Smooth muscle cell (in vitro differentiated cells): ENCODE results near the gene SLC39A2. TPM values are rescaled to one million over a fixed set of nuclear protein-coding genes. Genes with fewer than 3 reads are reported as not detected.

Source experiments
- DNase-seq: peaks from one replicate; lab custom pipeline; 2025; ENCODE audit not compliant: unreplicated experiment; lab: John Stamatoyannopoulos, UW
- H2AFZ ChIP-seq: fragments of 200-600 bp; sonication (generic); 2 replicates; pipeline ENCODE4 v1.6.0; 2016; ENCODE audit warnings: antibody characterized with exemption, low read depth, mild to moderate bottlenecking
- H3F3A ChIP-seq: fragments of 200-600 bp; sonication (generic); 2 replicates; pipeline ENCODE4 v1.6.0; 2017; ENCODE audit warnings: antibody characterized with exemption, low read depth
- H3K27ac ChIP-seq: fragments of 200-600 bp; sonication (generic); 2 replicates; pipeline ENCODE4 v1.5.1; 2016; ENCODE audit warnings: low read depth, mild to moderate bottlenecking
- H3K27me3 ChIP-seq: fragments of 200-600 bp; sonication (generic); 2 replicates; pipeline ENCODE4 v1.6.1; 2016; ENCODE audit warnings: low read depth, mild to moderate bottlenecking
- H3K36me3 ChIP-seq: fragments of 200-600 bp; sonication (generic); 2 replicates; pipeline ENCODE4 v1.5.1; 2016; ENCODE audit warnings: low read depth
- H3K4me1 ChIP-seq: fragments of 200-600 bp; sonication (generic); 2 replicates; pipeline ENCODE4 v1.5.1; 2016; ENCODE audit warnings: low read depth
- H3K4me2 ChIP-seq: fragments of 200-600 bp; sonication (generic); 2 replicates; pipeline ENCODE4 v1.6.0; 2016; ENCODE audit warnings: mild to moderate bottlenecking
- H3K4me3 ChIP-seq: fragments of 200-600 bp; sonication (generic); 2 replicates; pipeline ENCODE4 v1.5.1; 2016; ENCODE audit warnings: mild to moderate bottlenecking
- H3K79me2 ChIP-seq: fragments of 200-600 bp; sonication (generic); 2 replicates; pipeline ENCODE4 v1.6.0; 2016; ENCODE audit warnings: low read depth, mild to moderate bottlenecking
- H3K9ac ChIP-seq: fragments of 200-600 bp; sonication (generic); 2 replicates; pipeline ENCODE4 v1.6.0; 2016; ENCODE audit warnings: low read depth
- H3K9me3 ChIP-seq: fragments of 200-600 bp; sonication (generic); replicated peaks from 2 replicates; pipeline ENCODE4 v1.5.1; 2016; ENCODE audit warnings: low read depth
- H4K20me1 ChIP-seq: fragments of 200-600 bp; sonication (generic); 2 replicates; pipeline ENCODE4 v1.6.0; 2016; ENCODE audit warnings: low read depth
- CTCF ChIP-seq: fragments of 200-600 bp; sonication (generic); IDR thresholded peaks from 2 replicates; pipeline ENCODE4 v1.5.1; 2017; ENCODE audit warnings: borderline replicate concordance, mild to moderate bottlenecking, antibody characterized with exemption; ENCODE audit not compliant: insufficient read depth, poor library complexity, severe bottlenecking
- WGBS: methylation state at CpG from one replicate; pipeline ENCODE4 v1.1.7; 2016; ENCODE audit warnings: low lambda C conversion rate; 5-methylcytosine and 5-hydroxymethylcytosine counted together
- polyA plus RNA-seq: library from polyadenylated mRNA; unstranded; fragments of >200 nt; fragmentation: Nextera tagmentation; extraction: Ambion mirVana; gene quantifications from 2 replicates; pipeline ENCODE4 v1.2.1, GENCODE V29; 2016
- total RNA-seq: library from RNA; depleted of rRNA; stranded (reverse); fragments of >200 nt; gene quantifications from 2 replicates; pipeline ENCODE4 v1.2.3, GENCODE V29; 2014

Gene SLC39A2
- total and polyA plus RNA-seq, 2 experiments from 2014 or later, result 9.1 to 18.7 TPM

- Histone ChIP-seq H3K4me2 (no peak overlapping the region), H3K36me3 (no peaks in the 10 kb centered on the region), H3K27me3 (no peaks in the 10 kb centered on the region), H3F3A (peaks cover 8% of the 10 kb centered on the region), H3K4me1 (peaks cover 10% of the 10 kb centered on the region), H3K9ac (no peak overlapping the region), H2AFZ (no peak overlapping the region), H4K20me1 (peaks cover 3% of the 10 kb centered on the region), H3K9me3 (no peaks in the 10 kb centered on the region), H3K27ac (no peak overlapping the region), H3K79me2 (no peaks in the 10 kb centered on the region), H3K4me3 (no peak overlapping the region)
- WGBS, result 87% methylated on average over 5 of the region's 5 CpGs
- TF ChIP-seq CTCF, result no peak
- DNase-seq, result no peak
Observed at GRCh38 chr14:21020977-21021545, 22.0 kb downstream of the SLC39A2 start.

- Histone ChIP-seq H2AFZ (no peak overlapping the region), H3K27me3 (no peaks in the 10 kb centered on the region), H3K4me3 (no peak overlapping the region), H3K4me2 (no peak overlapping the region), H4K20me1 (no peaks in the 10 kb centered on the region), H3K36me3 (no peaks in the 10 kb centered on the region), H3K9ac (no peak overlapping the region), H3K9me3 (no peaks in the 10 kb centered on the region), H3F3A (peaks cover 18% of the 10 kb centered on the region), H3K4me1 (peaks cover 10% of the 10 kb centered on the region), H3K79me2 (no peaks in the 10 kb centered on the region), H3K27ac (no peak overlapping the region)
- DNase-seq, result no peak
- TF ChIP-seq CTCF, result no peak
- 84% methylated on average over 5 of the region's 5 CpGs for WGBS
Observed at GRCh38 chr14:21022686-21023085, 23.6 kb downstream of the SLC39A2 start.

- Histone ChIP-seq H4K20me1 (no peaks in the 10 kb centered on the region), H3K79me2 (no peaks in the 10 kb centered on the region), H3K9ac (no peak overlapping the region), H3K4me2 (peak overlapping the region; percentile 93), H3K36me3 (no peaks in the 10 kb centered on the region), H3F3A (peaks cover 22% of the 10 kb centered on the region), H3K27me3 (no peaks in the 10 kb centered on the region), H2AFZ (no peak overlapping the region), H3K4me1 (peaks cover 10% of the 10 kb centered on the region), H3K27ac (no peak overlapping the region), H3K9me3 (no peaks in the 10 kb centered on the region), H3K4me3 (no peak overlapping the region)
- TF ChIP-seq CTCF, result no peak
- no peak for DNase-seq
- 78% methylated on average over 7 of the region's 7 CpGs for WGBS
Observed at GRCh38 chr14:21023174-21023573, 24.1 kb downstream of the SLC39A2 start.
